ENCODE measurements around the gene PCYT1A.

- TF ChIP-seq CTCF (IDR thresholded peaks at IDR 0.05) (no peak), POLR2A (IDR thresholded peaks at IDR 0.05) (no peak)
Measured at GRCh38 chr3:196232882-196233251, 54.7 kb downstream of the PCYT1A start.

Measured in breast epithelium (tissue), 3 donors.